ENCODE results near the gene ITGB1. TPM values are rescaled to one million over a fixed set of nuclear protein-coding genes. Genes with fewer than 3 reads are reported as not detected.

ITGB1 gene
- total RNA-seq, 2 donors from 2014 or later, result 101 to 119 TPM

DNA sequence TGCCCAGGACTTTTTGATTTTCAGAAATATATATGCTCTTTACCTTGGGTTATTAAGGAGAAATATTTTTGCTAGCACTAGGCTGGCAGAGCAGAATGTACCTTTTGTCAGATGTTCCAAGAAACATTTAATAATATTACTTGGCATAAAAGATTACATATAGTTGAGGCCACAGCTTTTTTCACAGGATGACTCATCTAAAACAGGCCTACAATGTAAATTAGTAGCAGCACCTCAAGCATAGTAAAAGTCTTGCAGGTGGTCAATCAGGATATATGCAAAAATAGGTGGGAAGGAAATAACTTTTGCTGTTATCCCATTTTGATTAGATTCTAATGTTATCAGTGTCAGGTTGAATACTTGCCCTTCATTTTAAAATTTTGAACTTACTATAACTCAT, 14.9 kb upstream of the ITGB1 start:
- DNase-seq (ENCODE audit: low spot score) (no peak), ATAC-seq (no peak)
- Mint-ChIP-seq H3K27ac (no peak overlapping the region), H3K4me3 (no peak overlapping the region), H3K4me1 (ENCODE audit: low read depth in 2 of 2) (peaks cover 0 to 12% of the 10 kb centered on the region in 2 donors), H3K27me3 (no peaks in the 10 kb centered on the region), H3K36me3 (no peaks in the 10 kb centered on the region), H3K9me3 (no peaks in the 10 kb centered on the region)

DNA sequence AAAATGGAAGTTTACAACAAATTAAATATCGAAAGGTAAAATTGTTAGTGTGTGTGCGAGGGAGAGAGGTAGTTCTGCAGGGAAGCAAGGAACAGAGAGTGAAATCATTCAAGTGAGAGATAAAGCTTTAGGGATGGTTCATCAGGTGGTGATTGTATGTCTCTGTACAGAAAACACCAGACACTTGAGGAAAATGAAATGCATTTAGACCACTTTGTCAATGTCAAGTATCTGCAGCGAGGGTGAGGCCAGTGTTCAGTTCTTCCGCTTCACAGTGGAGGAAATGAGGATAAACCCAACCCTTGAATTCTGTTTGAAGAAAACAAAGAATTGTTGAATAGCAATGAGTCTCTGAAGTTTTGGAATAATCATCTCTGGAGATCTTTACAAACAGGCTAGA, 14.4 kb upstream of the ITGB1 start:
- ATAC-seq, result no peak
- H3K27ac Mint-ChIP-seq, result no peak overlapping the region

DNA sequence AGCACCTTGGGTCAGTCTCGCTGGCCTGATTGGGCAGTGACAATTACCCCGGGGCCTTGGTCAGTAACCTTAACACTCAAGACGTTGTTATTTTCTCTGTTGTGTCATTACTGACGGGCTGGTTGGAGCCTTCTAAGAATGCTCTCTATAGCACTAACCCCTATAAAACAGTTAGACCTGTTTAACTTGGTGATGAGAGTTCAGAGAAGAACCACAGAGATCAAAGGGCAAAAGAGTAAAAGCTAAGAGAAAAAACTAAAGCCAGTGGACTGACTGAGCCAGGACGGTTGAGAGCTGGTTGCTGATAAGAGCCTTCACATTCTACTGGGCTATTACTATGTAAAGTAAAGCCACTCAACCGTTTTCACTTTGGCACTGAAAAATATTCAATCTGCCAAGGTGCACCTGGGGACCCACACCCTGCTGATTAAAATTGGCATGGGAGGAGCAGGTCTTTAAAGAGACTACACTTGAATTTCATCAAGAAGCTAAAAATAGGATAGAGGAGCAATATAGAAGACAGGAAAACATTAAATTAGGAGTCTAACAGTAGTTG, 13.6 kb upstream of the ITGB1 start:
- DNase-seq (ENCODE audit: low spot score) (no peak), ATAC-seq (no peak)
- no peaks in the 10 kb centered on the region for H3K36me3 Mint-ChIP-seq
- H3K27me3 Mint-ChIP-seq, result no peaks in the 10 kb centered on the region
- H3K9me3 Mint-ChIP-seq, result no peaks in the 10 kb centered on the region
- no peak overlapping the region for H3K27ac Mint-ChIP-seq
- peaks cover 0 to 12% of the 10 kb centered on the region in 2 donors for H3K4me1 Mint-ChIP-seq (ENCODE audit: low read depth in 2 of 2)
- no peak overlapping the region for H3K4me3 Mint-ChIP-seq

More for the DNA sequence above, 14.4 kb upstream of the ITGB1 start:
- no peaks in the 10 kb centered on the region for H3K36me3 Mint-ChIP-seq
- no peaks in the 10 kb centered on the region for H3K27me3 Mint-ChIP-seq
- H3K9me3 Mint-ChIP-seq, result no peaks in the 10 kb centered on the region
- no peak for DNase-seq (ENCODE audit: low spot score)
- H3K4me1 Mint-ChIP-seq (ENCODE audit: low read depth in 2 of 2), result peaks cover 0 to 12% of the 10 kb centered on the region in 2 donors
- H3K4me3 Mint-ChIP-seq, result no peak overlapping the region

GRCh38 chr10:32970910-32971309, 12.9 kb upstream of the ITGB1 start:
- ATAC-seq, result peak in 1 of 2 donors; percentile 86
- Mint-ChIP-seq H3K27ac (no peak overlapping the region), H3K9me3 (no peaks in the 10 kb centered on the region), H3K4me1 (ENCODE audit: low read depth in 2 of 2) (peaks cover 0 to 12% of the 10 kb centered on the region in 2 donors), H3K4me3 (no peak overlapping the region), H3K36me3 (no peaks in the 10 kb centered on the region), H3K27me3 (no peaks in the 10 kb centered on the region)
- DNase-seq (ENCODE audit: low spot score), result no peak

DNA sequence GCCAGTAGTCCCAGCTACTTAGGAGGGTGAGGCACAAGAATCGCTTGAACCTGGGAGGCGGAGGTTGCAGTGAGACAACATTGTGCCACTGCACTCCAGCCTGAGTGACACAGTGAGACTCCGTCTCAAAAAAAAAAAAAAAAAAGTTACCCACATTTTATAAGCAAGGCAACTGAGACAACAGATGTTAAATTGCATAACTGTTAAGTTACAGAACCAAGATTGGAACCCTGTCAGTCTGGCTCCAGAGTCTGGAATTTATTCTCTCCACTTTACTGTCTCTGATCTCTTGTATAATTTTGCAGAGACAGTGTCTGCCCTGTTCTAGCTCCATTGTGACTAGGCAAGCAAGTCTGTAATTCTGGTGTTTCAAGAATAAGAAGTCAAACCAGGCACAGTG, 6.2 kb upstream of the ITGB1 start:
- ATAC-seq (no peak), DNase-seq (ENCODE audit: low spot score) (no peak)
- H3K4me1 Mint-ChIP-seq (ENCODE audit: low read depth in 2 of 2), result peaks cover 7 to 14% of the 10 kb centered on the region in 2 donors
- H3K27me3 Mint-ChIP-seq, result no peaks in the 10 kb centered on the region
- no peaks in the 10 kb centered on the region for H3K9me3 Mint-ChIP-seq
- no peak overlapping the region for H3K4me3 Mint-ChIP-seq
- no peaks in the 10 kb centered on the region for H3K36me3 Mint-ChIP-seq
- H3K27ac Mint-ChIP-seq, result no peak overlapping the region

GRCh38 chr10:32963096-32963495, 5.1 kb upstream of the ITGB1 start:
- Mint-ChIP-seq H3K27ac (no peak overlapping the region), H3K9me3 (no peaks in the 10 kb centered on the region), H3K4me3 (no peak overlapping the region), H3K36me3 (no peaks in the 10 kb centered on the region), H3K27me3 (no peaks in the 10 kb centered on the region), H3K4me1 (ENCODE audit: low read depth in 2 of 2) (peaks cover 14 to 23% of the 10 kb centered on the region in 2 donors)
- DNase-seq (ENCODE audit: low spot score) (no peak), ATAC-seq (no peak)

GRCh38 chr10:32962521-32962920, 4.5 kb upstream of the ITGB1 start:
- Mint-ChIP-seq H3K4me1 (ENCODE audit: low read depth in 2 of 2) (peaks cover 14 to 23% of the 10 kb centered on the region in 2 donors), H3K4me3 (no peak overlapping the region), H3K27me3 (no peaks in the 10 kb centered on the region), H3K9me3 (no peaks in the 10 kb centered on the region), H3K27ac (no peak overlapping the region), H3K36me3 (no peaks in the 10 kb centered on the region)
- no peak for ATAC-seq
- DNase-seq (ENCODE audit: low spot score), result no peak

DNA sequence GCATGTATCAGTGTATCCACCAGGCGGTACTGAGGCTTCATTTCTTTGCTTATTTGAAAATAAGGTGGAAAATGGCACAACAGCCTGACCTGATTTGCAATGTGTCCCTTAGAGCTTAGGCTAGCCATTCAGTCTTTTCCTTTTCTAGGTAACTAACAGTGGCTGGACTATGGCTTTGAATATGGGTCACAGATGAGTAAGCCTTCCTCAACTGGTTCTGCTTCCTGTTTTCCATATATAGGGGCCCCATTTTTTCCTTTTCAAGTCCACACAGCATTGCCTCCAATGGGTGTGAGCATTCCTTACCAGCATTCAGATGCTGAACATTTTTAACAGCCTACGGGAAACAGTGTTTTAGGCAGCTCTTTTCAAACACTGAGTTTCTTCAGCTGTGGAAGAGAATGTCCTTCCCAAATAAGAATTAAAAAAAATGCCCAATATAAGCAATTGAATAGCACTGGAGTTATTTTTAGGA, 3.9 kb upstream of the ITGB1 start:
- H3K27me3 Mint-ChIP-seq, result no peaks in the 10 kb centered on the region
- peaks cover 14 to 23% of the 10 kb centered on the region in 2 donors for H3K4me1 Mint-ChIP-seq (ENCODE audit: low read depth in 2 of 2)
- ATAC-seq, result no peak
- no peaks in the 10 kb centered on the region for H3K36me3 Mint-ChIP-seq
- no peak overlapping the region for H3K27ac Mint-ChIP-seq
- DNase-seq (ENCODE audit: low spot score), result no peak
- no peaks in the 10 kb centered on the region for H3K9me3 Mint-ChIP-seq
- no peak overlapping the region for H3K4me3 Mint-ChIP-seq

GRCh38 chr10:32961343-32961894, 3.4 kb upstream of the ITGB1 start:
- Mint-ChIP-seq H3K36me3 (no peaks in the 10 kb centered on the region), H3K27ac (no peak overlapping the region), H3K4me3 (no peak overlapping the region), H3K27me3 (no peaks in the 10 kb centered on the region), H3K4me1 (ENCODE audit: low read depth in 2 of 2) (peaks cover 14 to 23% of the 10 kb centered on the region in 2 donors), H3K9me3 (no peaks in the 10 kb centered on the region)
- ATAC-seq (no peak), DNase-seq (ENCODE audit: low spot score) (no peak)

- Mint-ChIP-seq H3K27ac (peak overlapping the region in 1 of 2 donors; percentile 96), H3K27me3 (no peaks in the 10 kb centered on the region), H3K4me1 (ENCODE audit: low read depth in 2 of 2) (peaks cover 23 to 34% of the 10 kb centered on the region in 2 donors), H3K4me3 (peak overlapping the region; percentile 90), H3K36me3 (no peaks in the 10 kb centered on the region), H3K9me3 (no peaks in the 10 kb centered on the region)
- ATAC-seq, result no peak
- DNase-seq (ENCODE audit: low spot score), result no peak
These were observed 2.0 kb upstream of the ITGB1 start for GRCh38 chr10:32960022-32960421.

DNA sequence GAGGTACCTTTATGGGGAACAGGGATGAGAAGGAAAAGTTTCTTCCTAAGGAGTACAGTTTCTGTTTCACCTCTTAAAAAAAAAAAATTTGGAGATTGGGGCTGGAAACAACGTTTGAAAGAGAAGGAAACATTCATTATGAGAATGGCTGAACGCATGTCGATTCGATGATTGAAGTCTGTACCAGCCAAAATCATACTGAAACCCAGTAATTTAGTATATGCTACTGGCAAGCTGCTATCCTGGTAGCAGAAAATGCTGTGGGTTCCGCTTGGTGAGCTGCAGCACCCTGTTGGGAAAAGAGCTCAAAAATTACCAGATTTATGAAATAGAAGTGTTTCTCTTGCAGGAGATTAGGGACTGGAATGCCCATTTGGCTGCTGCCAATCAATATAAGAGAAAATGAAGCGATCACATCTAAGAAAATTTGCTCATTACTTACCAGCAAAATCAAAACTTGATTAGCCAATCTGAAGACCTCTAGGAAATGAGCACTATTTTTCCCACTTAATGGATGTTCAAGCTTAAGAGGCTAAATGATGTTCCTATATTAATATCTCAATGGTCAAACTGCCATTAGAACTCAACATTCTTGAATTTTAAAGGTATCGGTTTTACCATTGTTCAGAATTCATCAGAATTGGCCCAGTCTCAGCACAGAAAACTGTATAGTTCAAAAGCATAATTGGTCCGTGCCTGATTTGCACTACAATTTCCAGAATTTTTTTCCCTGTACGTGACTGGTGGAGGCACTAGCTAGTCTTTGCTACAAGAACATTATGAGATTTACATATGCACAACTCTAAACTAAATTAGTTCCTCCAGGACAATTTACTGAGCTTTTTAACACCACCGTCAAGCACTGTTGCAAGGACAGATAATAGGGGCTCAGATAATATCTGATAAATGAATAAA, 1.2 kb upstream of the ITGB1 start:
- no peaks in the 10 kb centered on the region for H3K27me3 Mint-ChIP-seq
- H3K9me3 Mint-ChIP-seq, result no peaks in the 10 kb centered on the region
- no peak for DNase-seq (ENCODE audit: low spot score)
- ATAC-seq, result peak; percentile 50 to 51
- no peaks in the 10 kb centered on the region for H3K36me3 Mint-ChIP-seq
- H3K4me3 Mint-ChIP-seq, result peak overlapping the region; percentile 90
- peak overlapping the region; percentile 96 for H3K27ac Mint-ChIP-seq
- H3K4me1 Mint-ChIP-seq (ENCODE audit: low read depth in 2 of 2), result peaks cover 31 to 42% of the 10 kb centered on the region in 2 donors

DNA sequence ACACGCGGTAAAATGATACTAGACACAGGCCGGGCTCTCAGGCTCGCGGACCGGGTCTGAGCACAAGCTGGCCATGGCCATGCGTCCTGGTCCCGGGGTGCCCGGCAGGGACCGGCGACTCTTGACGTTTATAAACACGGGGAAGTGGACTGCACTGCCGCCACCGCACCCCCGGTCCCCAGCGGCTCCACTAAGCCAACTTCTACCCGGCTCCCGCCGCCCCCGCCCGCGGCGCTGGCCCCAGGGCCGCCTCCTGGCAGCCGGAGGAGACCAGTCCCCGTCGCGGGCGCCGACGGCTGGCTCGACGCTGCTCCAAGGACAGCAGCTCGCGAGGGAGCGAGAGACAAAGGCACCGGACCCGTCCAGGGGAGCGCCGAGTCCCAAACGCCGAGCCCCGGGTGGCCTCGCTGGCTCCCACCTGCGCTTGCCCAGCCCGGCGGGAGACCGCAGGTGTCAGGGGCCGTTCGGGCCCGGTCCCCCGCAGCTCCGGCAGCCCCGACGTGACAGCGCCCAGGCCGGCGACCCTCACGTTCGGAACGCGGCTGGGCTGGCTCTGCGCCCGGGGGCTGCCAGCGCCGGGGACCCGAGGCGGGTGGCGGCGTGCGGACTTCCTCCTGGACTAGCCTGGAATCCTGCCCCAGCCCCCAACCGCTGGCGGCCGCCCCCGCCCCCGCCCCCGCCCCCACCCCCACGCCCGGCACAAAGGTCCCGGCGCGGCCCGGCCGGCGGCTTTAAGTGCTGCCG, 517 bp downstream of the ITGB1 start:
- peak overlapping the region; percentile 44 to 80 for H3K27ac Mint-ChIP-seq
- DNase-seq (ENCODE audit: low spot score), result peak; percentile 75
- peak overlapping the region; percentile 82 for H3K4me3 Mint-ChIP-seq
- H3K27me3 Mint-ChIP-seq, result no peaks in the 10 kb centered on the region
- no peaks in the 10 kb centered on the region for H3K36me3 Mint-ChIP-seq
- ATAC-seq, result peak; percentile 37 to 51
- H3K4me1 Mint-ChIP-seq (ENCODE audit: low read depth in 2 of 2), result peaks cover 48 to 58% of the 10 kb centered on the region in 2 donors
- no peaks in the 10 kb centered on the region for H3K9me3 Mint-ChIP-seq

GRCh38 chr10:32956365-32957197, 1.4 kb downstream of the ITGB1 start:
- DNase-seq (ENCODE audit: low spot score) (no peak), ATAC-seq (no peak)
- Mint-ChIP-seq H3K9me3 (no peaks in the 10 kb centered on the region), H3K4me1 (ENCODE audit: low read depth in 2 of 2) (peaks cover 54 to 67% of the 10 kb centered on the region in 2 donors), H3K36me3 (no peaks in the 10 kb centered on the region), H3K4me3 (peak overlapping the region; percentile 82), H3K27me3 (no peaks in the 10 kb centered on the region), H3K27ac (peak overlapping the region; percentile 80 to 84)
